ENCODE data around the gene NLRP3.

The NLRP3 gene

GRCh38 chr1:247482747-247483146 is 66.8 kb downstream of the NLRP3 start:
- DNase-seq (ENCODE audit: insufficient read length, low spot score) = no peak
- no peak for TF ChIP-seq POLR2A (IDR thresholded peaks at IDR 0.05; ENCODE audit: low read depth, low read length)
- FAIRE-seq = no peak

GRCh38 chr1:247487057-247487456 is 71.1 kb downstream of the NLRP3 start:
- peak; percentile 45 for FAIRE-seq
- peak; percentile 3 for DNase-seq (ENCODE audit: insufficient read length, low spot score)
- no peak for TF ChIP-seq POLR2A (IDR thresholded peaks at IDR 0.05; ENCODE audit: low read depth, low read length)

GRCh38 chr1:247491328-247491727 is 75.4 kb downstream of the NLRP3 start:
- FAIRE-seq (no peak), DNase-seq (ENCODE audit: insufficient read length, low spot score) (no peak)
- TF ChIP-seq POLR2A (IDR thresholded peaks at IDR 0.05; ENCODE audit: low read depth, low read length) = no peak

GRCh38 chr1:247493106-247493505 is 77.1 kb downstream of the NLRP3 start:
- no peak for DNase-seq (ENCODE audit: insufficient read length, low spot score)
- TF ChIP-seq POLR2A (IDR thresholded peaks at IDR 0.05; ENCODE audit: low read depth, low read length) = no peak
- no peak for FAIRE-seq

- DNase-seq (ENCODE audit: insufficient read length, low spot score) (no peak), FAIRE-seq (no peak)
- TF ChIP-seq POLR2A (IDR thresholded peaks at IDR 0.05; ENCODE audit: low read depth, low read length) = no peak
These were observed 78.8 kb downstream of the NLRP3 start for GRCh38 chr1:247494767-247495166.

GRCh38 chr1:247496581-247497285 is 80.8 kb downstream of the NLRP3 start:
- no peak for TF ChIP-seq POLR2A (IDR thresholded peaks at IDR 0.05; ENCODE audit: low read depth, low read length)
- FAIRE-seq (no peak), DNase-seq (ENCODE audit: insufficient read length, low spot score) (no peak)
